ENCODE results near the gene NFIC. TPM values are rescaled to one million over a fixed set of nuclear protein-coding genes. Genes with fewer than 3 reads are reported as not detected.
A peak's percentile ranks its signal among the peaks of the same experiment; 100 is the strongest.
"Not testable (repeated sequence)": the region's sequence is repeated elsewhere in the genome, so short reads cannot be mapped to it uniquely, and the experiment has no call there.

The NFIC gene
- total RNA-seq, 2 donors from 2014 or later: 52.4 to 57.8 TPM

- DNase-seq: peak; percentile 57 to 63
- intact Hi-C loops (cut with DNase I, micrococcal nuclease): no loop called here
- peak; percentile 10 for ATAC-seq
Measured at GRCh38 chr19:3506384-3507340, 140.3 kb downstream of the NFIC start.

DNA sequence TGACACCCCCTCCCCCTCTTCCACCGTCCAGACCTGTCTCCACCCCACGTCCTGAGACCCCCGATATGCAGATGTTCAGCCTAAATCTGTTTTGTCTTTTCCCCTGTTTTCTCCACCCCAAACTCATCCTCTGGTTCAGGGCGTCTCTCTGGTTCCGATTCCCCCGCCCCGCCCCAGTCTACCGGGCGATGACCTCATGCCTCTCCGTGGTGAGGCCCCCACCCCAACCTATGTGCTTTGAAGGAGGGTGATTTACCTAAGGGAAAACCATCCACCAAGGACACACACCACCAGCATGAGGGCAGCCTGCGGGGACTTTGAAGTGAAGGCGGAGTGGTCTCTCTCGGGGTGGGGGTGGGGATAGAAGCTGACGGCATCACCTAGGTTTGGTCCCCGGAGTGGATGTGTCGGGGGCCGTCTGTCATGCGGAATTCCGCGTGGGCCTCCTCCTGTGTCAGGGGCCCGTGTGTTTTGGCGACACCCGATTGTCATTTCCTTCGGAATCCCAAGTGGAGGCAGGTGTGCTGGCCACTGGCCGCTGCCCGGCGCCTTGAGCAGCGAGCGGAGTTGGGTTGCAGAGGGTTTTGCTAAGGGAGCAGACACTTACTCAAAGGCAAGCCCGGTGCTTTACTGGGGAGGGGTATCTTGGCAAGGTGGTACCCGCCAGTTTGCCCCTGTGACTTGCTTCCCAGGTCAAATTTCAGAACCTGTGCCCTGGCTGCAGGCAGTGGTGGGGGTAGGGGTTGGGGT, 141.2 kb downstream of the NFIC start:
- no peak for ATAC-seq
- intact Hi-C loops (cut with DNase I, micrococcal nuclease): no loop called here
- peak; percentile 23 to 51 for DNase-seq

DNA sequence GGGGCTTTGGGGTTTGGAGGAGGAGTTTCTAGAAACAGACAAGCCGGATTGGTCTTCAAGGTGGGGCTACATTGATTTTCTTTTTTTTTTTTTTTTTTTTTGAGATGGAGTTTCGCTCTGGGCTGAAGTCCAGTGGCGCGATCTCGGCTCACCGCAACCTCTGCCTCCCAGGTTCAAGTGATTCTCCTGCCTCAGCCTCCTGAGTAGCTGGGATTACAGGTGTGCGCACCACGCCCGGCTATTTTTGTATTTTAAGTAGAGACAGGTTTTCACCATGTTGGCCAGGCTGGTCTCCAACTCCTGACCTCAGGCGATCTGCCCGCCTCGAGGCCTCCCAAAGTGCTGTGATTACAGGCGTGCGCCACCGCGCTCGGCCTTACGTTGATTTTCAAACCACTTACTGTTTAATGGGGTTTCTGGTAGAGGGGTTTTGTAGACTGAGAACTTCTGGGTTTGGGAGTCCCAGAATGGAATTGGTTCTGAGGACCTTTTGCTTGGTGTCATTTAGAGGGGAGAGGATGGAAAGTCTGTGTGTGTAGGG, 141.8 kb downstream of the NFIC start:
- DNase-seq; intact Hi-C loops (cut with DNase I, micrococcal nuclease); ATAC-seq: not testable (repeated sequence)

DNA sequence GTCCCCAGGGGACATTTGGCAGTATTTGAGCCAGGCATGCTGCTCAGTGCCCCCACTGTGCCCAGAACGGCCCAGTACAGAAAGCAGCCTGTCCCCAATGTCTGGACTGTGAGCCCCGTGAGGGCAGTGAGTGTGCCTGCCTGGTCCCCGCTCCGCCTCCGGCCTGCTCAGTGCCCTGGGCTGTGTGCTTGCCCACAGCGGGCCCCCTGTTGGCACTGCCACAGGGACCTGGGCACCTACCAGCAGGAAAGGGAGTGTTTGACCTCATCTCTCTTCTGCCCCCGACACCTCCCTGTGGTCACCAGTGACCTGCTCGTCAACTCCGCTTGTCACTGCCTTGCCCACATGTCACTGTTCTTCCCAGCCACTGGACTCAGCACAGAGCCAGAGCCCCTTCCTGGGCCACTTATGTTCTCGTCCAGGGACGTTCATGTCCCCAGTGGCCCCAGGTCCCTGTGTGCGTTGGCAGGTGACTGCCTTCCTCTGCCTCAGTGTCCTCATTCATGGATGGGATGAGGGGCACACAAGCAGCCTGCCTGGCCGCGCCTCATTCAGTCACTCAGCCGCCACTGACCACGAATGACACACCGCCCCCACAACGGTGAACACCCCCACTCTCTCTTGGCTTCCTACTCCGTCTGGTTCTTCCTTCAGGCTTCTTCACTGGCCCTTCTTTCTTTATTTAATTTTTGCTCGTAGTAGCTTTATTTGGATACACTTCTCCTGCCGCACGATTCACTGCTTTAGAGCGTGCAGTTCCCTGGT, 142.6 kb downstream of the NFIC start:
- intact Hi-C loops (cut with DNase I, micrococcal nuclease): no loop called here

DNA sequence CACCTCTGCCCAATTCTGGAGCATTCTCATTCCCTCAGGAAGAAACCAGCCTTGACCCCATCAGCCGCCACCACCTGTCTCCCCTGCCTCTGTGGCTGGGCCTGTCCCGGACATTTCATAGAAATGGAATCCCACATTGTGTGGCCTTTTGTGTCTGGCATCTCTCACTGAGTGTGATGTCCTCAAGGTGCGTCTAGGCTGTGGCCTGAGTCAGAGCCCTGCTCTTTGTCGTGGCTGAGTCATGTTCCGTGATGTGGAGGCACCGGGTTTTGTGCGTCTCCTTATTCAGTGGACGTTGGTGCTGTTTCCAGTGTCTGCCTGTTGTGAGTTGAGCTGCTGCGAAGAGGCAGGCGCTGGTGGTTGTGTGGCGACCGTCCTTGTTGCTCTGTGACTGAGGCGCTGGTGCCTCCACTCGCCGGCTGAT, 143.2 kb downstream of the NFIC start:
- ATAC-seq (no peak), DNase-seq (no peak)
- intact Hi-C loops (cut with DNase I, micrococcal nuclease): no loop called here

More for the DNA sequence above, 142.6 kb downstream of the NFIC start:
- DNase-seq: no peak
- no peak for ATAC-seq

DNA sequence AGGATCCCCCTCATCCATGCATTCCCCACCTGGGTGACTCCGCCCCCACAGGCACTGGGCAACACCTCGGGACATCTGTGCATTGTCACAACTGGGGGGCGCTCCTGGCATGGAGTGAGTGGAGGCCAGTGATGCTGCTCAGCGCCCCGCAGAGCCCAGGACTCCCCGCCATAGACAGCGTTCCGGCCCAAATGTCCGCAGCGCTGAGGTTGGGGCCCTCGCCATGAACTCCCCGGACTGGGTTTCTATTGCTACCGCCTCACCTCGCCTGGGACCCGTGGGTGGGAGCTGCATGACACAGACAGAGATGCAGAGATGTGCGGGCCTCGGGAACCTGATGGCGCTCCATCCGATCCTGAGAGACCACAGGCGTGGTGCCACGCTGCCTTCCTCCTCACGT, 144.3 kb downstream of the NFIC start:
- ATAC-seq (no peak), DNase-seq (no peak)
- intact Hi-C loops (cut with DNase I, micrococcal nuclease): no loop called here

- intact Hi-C loops (cut with DNase I, micrococcal nuclease): no loop called here
- DNase-seq (no peak), ATAC-seq (no peak)
Measured at GRCh38 chr19:3511506-3512251, 145.3 kb downstream of the NFIC start.

GRCh38 chr19:3512562-3513228, 146.3 kb downstream of the NFIC start:
- intact Hi-C loops (cut with DNase I, micrococcal nuclease): no loop called here
- ATAC-seq: no peak
- no peak for DNase-seq

DNA sequence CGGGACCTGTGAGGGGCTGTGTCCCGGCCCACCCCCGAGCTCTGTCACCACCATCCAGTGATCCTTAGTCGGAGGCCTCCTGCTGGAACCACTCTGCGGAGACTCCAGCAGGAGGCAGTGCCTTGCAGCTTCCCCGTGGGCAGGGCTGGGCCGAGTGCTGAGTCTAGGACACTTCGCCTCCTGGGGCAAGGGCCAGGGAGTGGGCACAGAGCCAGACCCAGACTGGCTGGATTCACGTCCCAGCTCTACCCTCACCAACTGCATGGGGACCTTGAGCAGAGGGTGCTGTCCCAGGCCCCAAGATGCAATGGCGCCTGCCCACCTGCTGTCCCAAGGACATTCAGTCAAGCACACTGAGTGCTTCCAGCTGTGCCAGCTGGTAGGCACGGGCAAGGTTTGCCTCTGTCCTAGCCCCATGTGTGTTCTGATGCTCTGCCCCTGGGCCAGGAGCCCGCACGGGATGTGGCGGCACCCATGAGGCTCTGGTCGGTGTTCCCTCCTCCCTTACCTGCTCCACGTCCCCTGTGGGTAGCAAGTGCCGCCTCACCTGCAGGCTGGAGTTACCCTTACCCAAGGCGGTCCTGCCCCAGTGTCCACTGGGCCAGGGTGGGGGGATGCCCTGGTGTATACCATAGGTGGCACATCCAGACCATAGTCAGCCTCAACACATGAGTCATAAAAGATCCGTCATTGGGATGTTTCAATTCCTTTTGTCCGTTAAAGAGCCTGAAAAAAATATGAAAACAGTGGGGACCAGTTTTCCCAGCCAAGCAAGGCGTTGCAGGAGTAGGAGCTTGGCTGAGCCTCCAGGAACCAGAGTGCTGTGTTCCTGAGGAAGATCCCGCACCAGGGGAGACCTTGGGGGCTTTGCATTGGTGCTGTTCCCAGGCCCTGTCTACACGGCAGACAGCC, 147.1 kb downstream of the NFIC start:
- ATAC-seq (no peak), DNase-seq (no peak)
- intact Hi-C loops (cut with DNase I, micrococcal nuclease): no loop called here

DNA sequence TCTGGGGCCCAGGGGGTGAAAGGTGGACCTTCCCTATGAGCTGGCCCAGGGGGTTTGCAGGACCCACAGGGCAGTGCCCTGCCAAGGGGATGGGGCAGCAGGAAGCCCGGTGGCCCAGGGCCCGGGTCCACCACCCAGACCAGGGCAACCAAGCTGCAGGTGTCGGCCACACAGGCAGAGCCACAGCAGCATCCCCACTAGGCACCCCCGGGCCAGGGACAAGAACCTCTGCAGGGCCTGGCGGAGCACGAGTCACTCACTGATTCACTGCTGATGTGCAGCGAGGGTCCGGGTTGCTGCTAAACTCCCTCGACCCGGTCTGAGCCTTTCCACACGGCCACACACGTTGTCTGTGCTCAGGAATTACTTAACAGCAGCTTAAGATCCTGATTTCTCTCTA, 148.5 kb downstream of the NFIC start:
- DNase-seq (no peak), ATAC-seq (no peak)
- intact Hi-C loops (cut with DNase I, micrococcal nuclease): no loop called here

DNA sequence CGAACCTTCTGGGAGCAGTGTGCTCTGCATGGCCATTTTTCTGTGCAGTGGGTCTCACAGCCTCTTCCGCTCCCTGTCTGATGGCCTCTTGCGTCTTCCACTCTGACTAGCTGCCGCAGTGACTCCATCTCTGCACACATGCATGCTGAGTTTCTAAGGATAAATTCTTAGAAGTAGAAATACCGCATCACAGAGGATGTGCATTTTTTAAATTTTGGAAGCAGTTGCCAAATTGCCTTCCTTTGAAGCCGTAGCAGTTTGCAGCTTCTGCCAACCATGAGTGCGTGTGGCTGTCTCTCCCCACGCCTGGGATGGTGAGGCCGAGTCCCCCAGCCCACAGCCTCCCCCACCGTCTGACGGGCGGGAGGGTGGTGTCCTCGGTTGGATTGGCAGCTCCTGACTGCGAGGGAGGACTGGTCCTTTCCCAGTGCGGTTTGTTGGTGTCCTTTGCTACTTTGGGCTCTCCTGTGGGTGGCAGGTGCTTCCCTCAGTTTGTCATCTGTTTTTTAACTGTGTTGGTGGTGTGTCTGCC, 149.6 kb downstream of the NFIC start:
- DNase-seq: no peak
- no peak for ATAC-seq
- intact Hi-C loops (cut with DNase I, micrococcal nuclease): no loop called here

GRCh38 chr19:3516675-3517207, 150.4 kb downstream of the NFIC start:
- intact Hi-C loops (cut with DNase I, micrococcal nuclease): no loop called here
- DNase-seq (peak; percentile 43 to 61), ATAC-seq (peak; percentile 70)

DNA sequence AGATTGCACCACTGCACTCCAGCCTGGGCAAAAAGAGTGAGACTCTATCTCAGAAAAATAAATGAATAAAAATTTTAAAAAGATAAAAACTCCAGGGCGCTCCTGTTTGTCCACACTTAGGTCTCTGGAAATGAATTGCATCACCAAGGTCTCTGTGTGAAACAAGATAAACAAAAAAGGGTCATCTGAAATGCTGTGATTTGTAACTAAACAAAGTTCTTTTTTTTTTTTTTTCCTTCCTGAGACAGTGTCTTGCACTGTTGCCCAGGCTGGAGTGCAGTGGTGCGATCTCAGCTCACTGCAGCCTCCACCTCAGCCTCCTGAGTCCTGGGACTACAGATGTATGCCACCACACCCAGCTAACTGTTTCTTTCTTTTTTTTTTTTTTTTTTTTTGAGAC, 151.3 kb downstream of the NFIC start:
- ATAC-seq (no peak), DNase-seq (no peak)
- intact Hi-C loops (cut with DNase I, micrococcal nuclease): no loop called here

DNA sequence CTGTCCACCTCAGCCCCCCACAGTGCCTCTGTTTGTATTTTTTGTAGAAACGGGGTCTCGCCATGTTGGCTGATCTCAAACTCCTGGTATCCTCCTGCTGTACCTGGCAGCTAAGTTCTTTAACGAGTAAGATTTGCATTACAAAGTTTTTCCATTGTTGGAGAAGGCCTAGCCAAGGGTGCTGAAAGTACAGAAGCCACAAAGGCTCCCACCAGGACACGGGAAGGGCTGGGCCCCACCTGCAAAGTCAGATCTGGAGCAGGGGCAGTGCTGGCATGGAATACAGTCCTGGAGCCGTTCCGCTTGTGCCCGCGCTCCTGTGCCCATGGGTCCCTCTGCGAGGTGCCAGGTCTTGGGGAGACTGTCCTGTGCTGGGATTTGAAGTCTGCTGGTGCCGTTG, 151.9 kb downstream of the NFIC start:
- no peak for ATAC-seq
- DNase-seq: no peak
- intact Hi-C loops (cut with DNase I, micrococcal nuclease): no loop called here

- intact Hi-C loops (cut with DNase I, micrococcal nuclease): no loop called here
- ATAC-seq: no peak
- DNase-seq: no peak
Measured at GRCh38 chr19:3518659-3519058, 152.3 kb downstream of the NFIC start.
